H9 (cell line): ENCODE results near the gene NAA25. TPM values are rescaled to one million over a fixed set of nuclear protein-coding genes. Genes with fewer than 3 reads are reported as not detected.

Source experiments
- DNase-seq: peaks from one replicate; pipeline ENCODE4 v3.0.0-alpha.2; 2017
- H2AFZ ChIP-seq: one replicate; pipeline ENCODE4 v1.6.1; 2013; ENCODE audit warnings: mild to moderate bottlenecking, low read length, control low read depth, moderate library complexity
- H2AK5ac ChIP-seq: 2 replicates; pipeline ENCODE4 v1.6.1; 2013; ENCODE audit warnings: low read length, control low read depth, mixed read lengths; ENCODE audit not compliant: insufficient read length
- H2BK120ac ChIP-seq: one replicate; pipeline ENCODE4 v1.6.1; 2013; ENCODE audit warnings: low read depth, mild to moderate bottlenecking, low read length, control low read depth, inconsistent platforms; ENCODE audit not compliant: poor library complexity, severe bottlenecking
- H2BK12ac ChIP-seq: 2 replicates; pipeline ENCODE4 v1.6.1; 2013; ENCODE audit warnings: low read length, control low read depth, mixed read lengths, low read depth; ENCODE audit not compliant: insufficient read length
- H2BK15ac ChIP-seq: 2 replicates; pipeline ENCODE4 v1.6.1; 2013; ENCODE audit warnings: low read depth, low read length, control low read depth
- H2BK20ac ChIP-seq: one replicate; pipeline ENCODE4 v1.6.1; 2013; ENCODE audit warnings: low read depth, mild to moderate bottlenecking, low read length, control low read depth, inconsistent platforms; ENCODE audit not compliant: poor library complexity, severe bottlenecking
- H2BK5ac ChIP-seq: 2 replicates; pipeline ENCODE4 v1.6.1; 2013; ENCODE audit warnings: low read length, control low read depth, mixed read lengths; ENCODE audit not compliant: insufficient read length
- H3K14ac ChIP-seq: 2 replicates; pipeline ENCODE4 v1.6.1; 2013; ENCODE audit warnings: low read length, control low read depth; ENCODE audit not compliant: insufficient read depth
- H3K18ac ChIP-seq: 2 replicates; pipeline ENCODE4 v1.6.1; 2013; ENCODE audit warnings: low read depth, mild to moderate bottlenecking, mixed read lengths, low read length, control low read depth; ENCODE audit not compliant: insufficient read length
- H3K23ac ChIP-seq: 2 replicates; pipeline ENCODE4 v1.6.1; 2013; ENCODE audit warnings: low read length, control low read depth, mixed read lengths, low read depth; ENCODE audit not compliant: insufficient read length
- H3K23me2 ChIP-seq: 2 replicates; pipeline ENCODE4 v1.6.1; 2013; ENCODE audit warnings: low read depth, mild to moderate bottlenecking, mixed read lengths, low read length, control low read depth; ENCODE audit not compliant: insufficient read length, poor library complexity, severe bottlenecking
- H3K27ac ChIP-seq: 2 replicates; pipeline ENCODE4 v1.5.1; 2013; ENCODE audit warnings: low read length, control low read depth, mixed read lengths, low read depth; ENCODE audit not compliant: insufficient read length
- H3K27me3 ChIP-seq: 2 replicates; pipeline ENCODE4 v1.6.1; 2013; ENCODE audit warnings: low read length, control low read depth, inconsistent platforms; ENCODE audit not compliant: insufficient read depth
- H3K4ac ChIP-seq: 2 replicates; pipeline ENCODE4 v1.6.1; 2013; ENCODE audit warnings: low read depth, mild to moderate bottlenecking, control low read depth, inconsistent platforms, low read length, moderate library complexity
- H3K4me1 ChIP-seq: 2 replicates; pipeline ENCODE4 v1.6.1; 2013; ENCODE audit warnings: low read length, control low read depth, inconsistent platforms; ENCODE audit not compliant: insufficient read depth
- H3K4me2 ChIP-seq: 2 replicates; pipeline ENCODE4 v1.6.1; 2013; ENCODE audit warnings: low read length, control low read depth, mixed read lengths; ENCODE audit not compliant: insufficient read length, insufficient read depth
- H3K56ac ChIP-seq: 2 replicates; pipeline ENCODE4 v1.6.1; 2013; ENCODE audit warnings: low read depth, mild to moderate bottlenecking, mixed read lengths, low read length, control low read depth; ENCODE audit not compliant: insufficient read length
- H3K79me1 ChIP-seq: 2 replicates; pipeline ENCODE4 v1.6.1; 2013; ENCODE audit warnings: low read depth, mild to moderate bottlenecking, moderate library complexity, low read length, control low read depth, inconsistent platforms; ENCODE audit not compliant: insufficient read depth, poor library complexity, severe bottlenecking
- H3K79me2 ChIP-seq: 2 replicates; pipeline ENCODE4 v1.6.1; 2013; ENCODE audit warnings: low read length, control low read depth, inconsistent platforms; ENCODE audit not compliant: insufficient read depth
- H3K9ac ChIP-seq: 2 replicates; pipeline ENCODE4 v1.6.1; 2013; ENCODE audit warnings: low read length, control low read depth, mixed read lengths; ENCODE audit not compliant: insufficient read length; ENCODE audit errors: extremely low read depth
- H3K9me3 ChIP-seq: one replicate; pipeline ENCODE4 v1.6.1; 2013; ENCODE audit warnings: low read depth, low read length, inconsistent platforms; ENCODE audit not compliant: control insufficient read depth
- H3T11ph ChIP-seq: one replicate; pipeline ENCODE4 v1.6.1; 2013; ENCODE audit warnings: mild to moderate bottlenecking, low read length, control low read depth, inconsistent platforms
- H4K20me1 ChIP-seq: one replicate; pipeline ENCODE4 v1.6.1; 2013; ENCODE audit not compliant: control insufficient read depth, insufficient read length, insufficient read depth
- H4K5ac ChIP-seq: 2 replicates; pipeline ENCODE4 v1.6.1; 2013; ENCODE audit warnings: low read depth, mild to moderate bottlenecking, mixed read lengths, low read length, control low read depth; ENCODE audit not compliant: insufficient read length
- H4K8ac ChIP-seq: replicated peaks from 2 replicates; pipeline ENCODE4 v1.6.1; 2013; ENCODE audit warnings: low read length, control low read depth, mixed read lengths, low read depth; ENCODE audit not compliant: insufficient read length
- H4K91ac ChIP-seq: 2 replicates; pipeline ENCODE4 v1.6.1; 2013; ENCODE audit warnings: low read depth, mild to moderate bottlenecking, moderate library complexity, mixed read lengths, low read length, control low read depth; ENCODE audit not compliant: insufficient read length
- H3K27ac Mint-ChIP-seq, 3 experiments: 2 replicates in 2 of 3; 3 replicates in 1 of 3; pipeline ENCODE4 v1.8.0; 2020 to 2021; ENCODE audit warnings: mixed read lengths in 3 of 3, mild to moderate bottlenecking in 1 of 3, moderate library complexity in 1 of 3
- H3K27me3 Mint-ChIP-seq: 2 replicates; pipeline ENCODE4 v1.8.0; 2021; ENCODE audit warnings: low read depth, mild to moderate bottlenecking, moderate library complexity, mixed read lengths
- H3K36me3 Mint-ChIP-seq, 3 experiments: 2 replicates in 2 of 3; 3 replicates in 1 of 3; pipeline ENCODE4 v1.8.0; 2020 to 2021; ENCODE audit warnings: low read depth in 3 of 3, mixed read lengths in 3 of 3; ENCODE audit not compliant: insufficient read depth in 1 of 3
- H3K4me1 Mint-ChIP-seq, 2 experiments: 2 replicates each; pipeline ENCODE4 v1.8.0; 2020; ENCODE audit warnings: mixed read lengths in 2 of 2
- H3K4me3 Mint-ChIP-seq, 2 experiments: 2 replicates in 1 of 2; 3 replicates in 1 of 2; pipeline ENCODE4 v1.8.0; 2020 to 2021; ENCODE audit warnings: mild to moderate bottlenecking in 2 of 2, mixed read lengths in 2 of 2, moderate library complexity in 1 of 2
- H3K9me3 Mint-ChIP-seq, 2 experiments: 2 replicates in 1 of 2; 3 replicates in 1 of 2; pipeline ENCODE4 v1.8.0; 2020; ENCODE audit warnings: mild to moderate bottlenecking in 2 of 2, mixed read lengths in 2 of 2, moderate library complexity in 1 of 2
- WGBS: extraction: QIAGEN DNeasy Blood & Tissue Kit; methylation state at CpG from one replicate; pipeline ENCODE4 v1.1.7; 2013; ENCODE audit warnings: missing lambda C conversion rate, low lambda C conversion rate, mixed read lengths; ENCODE audit not compliant: insufficient read length; ENCODE audit errors: extremely low coverage; 5-methylcytosine and 5-hydroxymethylcytosine counted together
- total RNA-seq: library from RNA; stranded (reverse); gene quantifications from 2 replicates; pipeline ENCODE4 v1.2.1, GENCODE V29; 2021
- TF ChIP-seq, protein P1 (sequence below): fragments of 200-600 bp; sonication (generic); conservative IDR thresholded peaks from 3 replicates; pipeline ENCODE4 v1.8.0; 2021; ENCODE audit warnings: antibody characterized with exemption, mild to moderate bottlenecking

The NAA25 gene
- total RNA-seq, 1 experiment from 2014 or later: 57.1 TPM

DNA sequence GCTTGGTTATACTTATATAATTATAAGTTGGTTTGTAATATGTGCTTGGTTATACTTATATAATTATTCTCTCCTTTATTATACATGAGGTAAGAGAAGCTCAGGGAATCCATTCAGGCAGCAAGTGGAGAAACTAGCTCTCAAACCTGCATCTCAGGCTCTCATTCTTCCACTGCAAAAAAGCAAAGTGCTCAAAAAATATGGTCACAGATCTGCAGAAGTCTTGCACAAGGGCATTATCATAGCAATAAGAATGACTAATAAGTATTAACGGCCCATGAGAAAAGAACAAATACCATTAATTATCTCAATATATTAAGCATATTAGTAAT is 16.3 kb upstream of the NAA25 start:
- H3K36me3 Mint-ChIP-seq: no peaks in the 10 kb centered on the region; a peak in 1 of 7 replicates
- H2AFZ ChIP-seq: no peak overlapping the region

More for the DNA sequence above, 16.3 kb upstream of the NAA25 start:
- TF ChIP-seq, protein P1, sequence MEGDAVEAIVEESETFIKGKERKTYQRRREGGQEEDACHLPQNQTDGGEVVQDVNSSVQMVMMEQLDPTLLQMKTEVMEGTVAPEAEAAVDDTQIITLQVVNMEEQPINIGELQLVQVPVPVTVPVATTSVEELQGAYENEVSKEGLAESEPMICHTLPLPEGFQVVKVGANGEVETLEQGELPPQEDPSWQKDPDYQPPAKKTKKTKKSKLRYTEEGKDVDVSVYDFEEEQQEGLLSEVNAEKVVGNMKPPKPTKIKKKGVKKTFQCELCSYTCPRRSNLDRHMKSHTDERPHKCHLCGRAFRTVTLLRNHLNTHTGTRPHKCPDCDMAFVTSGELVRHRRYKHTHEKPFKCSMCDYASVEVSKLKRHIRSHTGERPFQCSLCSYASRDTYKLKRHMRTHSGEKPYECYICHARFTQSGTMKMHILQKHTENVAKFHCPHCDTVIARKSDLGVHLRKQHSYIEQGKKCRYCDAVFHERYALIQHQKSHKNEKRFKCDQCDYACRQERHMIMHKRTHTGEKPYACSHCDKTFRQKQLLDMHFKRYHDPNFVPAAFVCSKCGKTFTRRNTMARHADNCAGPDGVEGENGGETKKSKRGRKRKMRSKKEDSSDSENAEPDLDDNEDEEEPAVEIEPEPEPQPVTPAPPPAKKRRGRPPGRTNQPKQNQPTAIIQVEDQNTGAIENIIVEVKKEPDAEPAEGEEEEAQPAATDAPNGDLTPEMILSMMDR: no peak
- Histone ChIP-seq H4K20me1 (no peaks in the 10 kb centered on the region), H3K14ac (no peak overlapping the region), H3K4me1 (no peaks in the 10 kb centered on the region), H3K4me2 (peak overlapping the region; percentile 20), H3K79me2 (no peaks in the 10 kb centered on the region; the same call in 1 of the 2 replicates), H2BK12ac (no peak overlapping the region), H2BK5ac (no peak overlapping the region), H4K8ac (no peak overlapping the region), H3K9me3 (no peaks in the 10 kb centered on the region), H3K23ac (no peak overlapping the region), H3K9ac (no peak overlapping the region), H3K56ac (no peak overlapping the region), H3K4ac (no peak overlapping the region), H4K91ac (no peak overlapping the region), H3K27ac (no peak overlapping the region), H2BK15ac (no peak overlapping the region), H2BK20ac (no peak overlapping the region), H3K79me1 (no peaks in the 10 kb centered on the region), H3K27me3 (no peaks in the 10 kb centered on the region), H4K5ac (no peak overlapping the region), H2BK120ac (no peak overlapping the region), H3K18ac (no peak overlapping the region), H3K23me2 (peaks cover 8% of the 10 kb centered on the region), H2AK5ac (no peak overlapping the region), H3T11ph (no peak overlapping the region)
- no CpG with 5 or more reads among the region's 1 CpG for WGBS
- no peaks in the 10 kb centered on the region for H3K9me3 Mint-ChIP-seq
- H3K4me3 Mint-ChIP-seq: peak overlapping the region in 1 of 2 experiments; percentile 89; a peak in 4 of 5 replicates
- DNase-seq: no peak
- H3K27me3 Mint-ChIP-seq: no peaks in the 10 kb centered on the region
- H3K27ac Mint-ChIP-seq: no peak overlapping the region
- H3K4me1 Mint-ChIP-seq: peaks cover 25 to 27% of the 10 kb centered on the region in 2 experiments
